Activated naive CD8-positive, alpha-beta T cell treated with anti-CD3 and anti-CD28 coated beads, Interleukin-2, amount 50 U/mL, for 16 hours (primary cell): ENCODE results near the gene DEPDC4.

Experiments used
- DNase-seq: peaks from one replicate; pipeline ENCODE4 v3.0.0-alpha.2; 2020; ENCODE audit warnings: low read depth, low spot score

The DEPDC4 gene

DNA sequence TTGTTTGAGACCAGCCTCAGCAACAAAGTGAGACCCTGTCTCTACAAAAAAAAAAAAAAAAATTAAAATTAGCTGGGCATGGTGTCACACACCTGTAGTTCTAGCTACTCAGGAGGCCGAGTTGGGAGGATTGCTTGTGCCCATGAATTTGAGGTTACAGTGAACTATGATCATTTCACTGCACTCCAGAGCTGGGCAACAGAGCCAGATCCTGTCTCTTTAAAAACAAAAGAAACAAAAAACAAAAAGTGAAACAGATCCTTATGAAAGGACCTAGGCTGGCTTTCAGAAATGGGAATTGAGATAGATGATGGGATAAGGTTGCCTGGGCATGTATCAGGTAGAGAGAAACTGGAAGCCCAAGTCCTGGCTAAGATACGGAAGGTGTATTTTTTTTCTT is 52.4 kb downstream of the DEPDC4 start:
- DNase-seq: no peak

DNA sequence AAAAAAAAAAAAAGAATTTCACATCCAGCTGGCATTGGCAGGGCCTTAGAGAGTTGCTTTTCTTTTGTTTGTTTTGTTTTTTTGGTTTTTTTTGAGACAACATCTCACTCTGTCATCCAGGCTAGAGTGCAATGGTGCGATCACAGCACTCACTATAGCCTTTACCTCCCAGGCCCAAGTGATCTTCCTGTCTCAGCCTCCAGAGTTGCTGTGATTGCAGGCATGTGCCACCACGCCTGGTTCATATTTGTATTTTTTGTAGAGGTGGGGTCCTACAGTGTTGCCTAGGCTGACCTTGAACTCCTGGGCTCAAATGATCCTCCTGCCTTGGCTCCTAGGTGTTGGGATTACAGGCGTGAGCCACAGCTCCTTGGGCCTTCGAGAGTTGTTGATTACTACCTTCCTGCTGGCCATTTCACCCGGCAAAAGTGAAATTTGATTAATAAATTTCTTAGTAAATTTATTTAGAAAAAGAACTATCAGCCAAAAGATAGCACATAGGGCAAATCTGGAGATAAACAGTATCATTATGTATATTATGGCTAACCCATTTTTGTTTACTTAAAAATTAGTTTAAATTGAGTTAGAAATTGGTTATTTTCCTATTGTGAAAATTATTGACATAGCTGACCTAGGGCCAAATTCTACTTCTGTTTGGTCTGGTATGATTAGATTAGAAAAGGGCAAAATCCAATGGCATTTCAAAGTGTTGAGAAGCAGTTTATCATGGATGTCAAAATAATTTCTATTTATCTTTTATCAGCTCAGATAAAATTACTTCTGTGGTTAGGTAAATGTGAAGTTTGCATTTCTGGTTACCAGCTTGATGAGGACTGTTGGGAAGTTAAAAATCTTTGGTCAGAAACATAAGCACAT is 53.6 kb downstream of the DEPDC4 start:
- no peak for DNase-seq

DNA sequence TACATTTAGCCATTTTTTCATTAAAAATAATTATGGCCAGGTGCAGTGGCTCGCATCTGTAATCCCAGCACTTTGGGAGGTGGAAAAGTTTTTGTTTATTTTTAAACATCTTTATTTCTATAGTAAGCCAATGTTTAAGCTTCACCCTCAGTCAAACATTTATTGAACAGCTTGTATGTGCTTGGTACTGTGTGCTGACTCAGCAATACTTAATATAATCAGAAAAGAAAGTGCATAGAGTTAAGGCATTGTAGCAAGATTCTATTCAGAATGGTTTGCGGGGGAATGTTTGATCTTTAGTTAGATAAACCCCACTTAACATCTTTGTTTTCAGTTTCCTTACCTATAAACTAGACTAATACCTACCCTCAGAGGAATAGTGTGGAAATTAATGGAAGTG is 55.2 kb downstream of the DEPDC4 start:
- no peak for DNase-seq

DNA sequence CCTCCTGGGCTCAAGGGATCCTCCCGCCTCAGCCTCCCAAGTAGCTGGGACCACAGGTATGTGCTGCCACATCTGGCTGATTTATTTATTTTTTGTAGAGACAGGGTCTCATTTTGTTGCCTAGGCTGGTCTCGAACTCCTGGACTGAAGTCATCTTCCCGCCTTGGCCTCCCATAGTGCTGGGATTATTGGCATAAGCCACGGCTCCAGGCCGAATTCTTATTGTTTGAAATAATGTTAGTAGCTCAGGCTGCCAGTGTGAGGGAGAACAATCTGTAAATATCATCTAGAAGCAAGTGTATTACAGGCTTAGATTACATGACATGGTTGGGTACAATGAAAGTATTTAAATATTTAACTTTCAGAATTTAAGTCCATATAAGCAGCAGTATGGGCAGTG is 58.0 kb downstream of the DEPDC4 start:
- no peak for DNase-seq

DNA sequence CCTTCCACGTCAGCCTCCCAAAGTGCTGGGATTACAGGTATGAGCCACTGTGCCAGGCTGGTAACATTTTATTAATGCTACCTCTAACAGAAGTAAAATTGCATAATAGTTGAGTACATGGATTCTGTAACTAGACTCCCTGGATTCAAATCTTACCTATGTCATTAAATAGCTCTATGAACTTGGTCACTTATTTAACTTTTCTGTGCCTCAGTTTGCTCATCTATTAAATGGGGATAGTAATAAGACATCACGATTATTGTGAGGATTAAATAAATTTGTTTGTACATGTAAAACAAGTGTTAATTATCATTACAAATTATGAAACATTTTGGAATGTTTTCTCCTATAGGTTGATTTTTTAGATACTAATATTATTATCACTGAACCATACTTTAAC is 59.6 kb downstream of the DEPDC4 start:
- no peak for DNase-seq

DNA sequence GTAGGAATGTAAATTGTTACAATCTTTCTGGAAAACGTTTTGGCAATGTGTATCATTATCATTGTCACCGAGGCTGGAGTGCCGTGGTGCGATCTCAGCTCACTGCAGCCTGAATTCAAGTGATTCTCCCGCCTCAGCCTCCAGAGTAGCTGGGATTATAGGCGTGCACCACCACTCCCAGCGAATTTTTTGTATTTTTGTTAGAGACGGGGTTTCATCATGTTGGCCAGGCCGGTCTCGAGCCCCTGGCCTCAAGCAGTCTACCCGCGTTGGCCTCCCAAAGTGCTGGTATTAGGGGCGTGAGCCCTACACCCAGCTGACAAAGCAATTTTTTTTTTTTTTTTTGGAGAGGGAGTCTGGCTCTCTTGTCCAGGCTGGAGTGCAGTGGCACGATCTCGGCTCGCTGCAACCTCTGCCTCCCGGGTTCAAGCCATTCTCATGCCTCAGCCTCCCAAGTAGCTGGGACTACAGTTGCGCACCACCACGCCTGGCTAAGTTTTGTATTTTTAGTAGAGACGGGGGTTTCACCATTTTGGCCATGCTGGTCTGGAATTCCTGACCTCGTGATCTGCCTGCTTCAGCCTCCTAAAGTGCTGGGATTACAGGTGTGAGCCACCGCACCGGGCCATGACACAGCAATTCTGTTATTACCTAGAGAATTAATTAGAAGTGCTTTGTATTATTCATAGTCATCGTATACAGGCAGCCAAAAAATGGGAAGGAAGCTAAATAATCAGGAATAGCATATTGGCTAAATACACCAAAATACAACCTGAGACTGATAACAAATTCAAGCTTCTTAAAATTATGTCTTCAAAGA is 65.1 kb downstream of the DEPDC4 start:
- DNase-seq: no peak

DNA sequence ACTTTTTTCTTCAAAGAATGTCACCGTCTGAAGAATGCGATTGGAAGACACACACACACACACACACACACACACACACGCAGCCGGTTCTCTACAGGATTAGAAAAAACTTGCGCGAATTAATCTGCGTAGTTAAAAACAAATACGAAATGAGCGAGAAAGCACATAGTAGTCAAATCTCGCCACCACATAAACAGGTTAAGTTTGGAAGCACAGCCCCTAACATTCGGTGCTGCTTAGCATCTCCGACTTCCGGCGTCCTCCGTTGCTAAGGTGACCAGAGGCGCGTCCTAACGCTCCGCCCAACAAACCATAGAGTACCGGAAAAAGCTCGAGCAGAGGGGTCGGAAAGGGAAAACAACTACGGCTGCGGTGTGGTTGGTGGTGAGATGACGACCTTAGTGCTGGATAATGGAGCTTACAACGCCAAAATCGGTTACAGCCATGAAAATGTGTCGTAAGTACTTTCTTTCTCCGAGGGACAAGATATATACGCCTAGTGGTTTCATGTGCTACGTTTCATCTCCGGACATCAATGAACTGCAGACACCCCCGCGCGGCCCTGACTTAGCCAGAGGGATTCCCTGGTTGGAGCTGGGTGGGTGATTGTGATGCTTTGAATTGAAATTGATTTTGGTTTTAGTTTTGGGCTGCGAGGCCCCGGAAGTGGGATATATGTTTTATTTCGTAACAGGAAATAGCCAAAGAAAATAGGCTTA is 66.3 kb downstream of the DEPDC4 start, which contains the start of gene ACTR6:
Gene ACTR6 (plus strand): TSS at position 353 of the 719 bp plus-strand sequence. CDS start 37 bp downstream, at position 390.
- peak; percentile 91 for DNase-seq

DNA sequence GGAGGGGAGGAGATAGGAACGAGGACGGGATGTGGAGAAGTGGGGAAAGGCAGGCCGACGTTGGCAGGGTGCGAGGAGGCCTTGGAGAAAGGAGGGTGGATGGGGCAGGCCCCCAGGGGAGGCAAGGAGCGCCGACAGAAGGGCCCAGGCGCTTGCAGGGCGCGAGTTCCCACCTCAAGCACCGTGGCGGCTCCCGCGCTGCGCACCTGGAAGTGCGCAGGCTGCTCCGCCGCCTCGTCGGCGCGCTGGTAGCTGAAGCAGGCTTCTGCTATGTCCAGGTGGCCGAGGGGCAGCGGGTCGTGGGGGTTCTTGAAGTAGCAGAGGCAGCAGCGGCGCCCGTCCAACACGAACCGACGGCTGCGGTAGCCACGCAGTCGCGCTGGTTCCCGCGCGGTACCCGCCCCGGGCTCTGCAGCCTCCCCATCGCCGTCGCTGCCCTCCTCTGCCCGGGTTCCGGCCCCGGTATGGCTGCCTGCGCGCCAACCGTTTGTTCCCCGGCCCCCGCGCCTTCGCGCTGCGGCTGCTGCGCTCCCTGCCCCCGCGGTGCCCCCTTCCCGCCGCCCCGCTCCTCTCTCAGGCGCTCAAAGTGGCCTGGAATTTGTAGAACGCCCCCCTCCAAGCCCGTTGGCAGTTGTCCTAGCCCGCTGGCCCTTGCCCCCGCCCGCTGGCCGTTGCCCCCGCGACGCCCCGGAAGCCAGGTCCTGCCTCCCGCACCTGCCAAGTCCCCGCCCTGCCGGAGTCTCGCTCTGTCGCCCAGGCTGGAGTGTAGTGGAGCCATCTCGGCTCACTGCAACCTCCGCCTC is 67.3 kb downstream of the DEPDC4 start:
- peak; percentile 47 for DNase-seq

DNA sequence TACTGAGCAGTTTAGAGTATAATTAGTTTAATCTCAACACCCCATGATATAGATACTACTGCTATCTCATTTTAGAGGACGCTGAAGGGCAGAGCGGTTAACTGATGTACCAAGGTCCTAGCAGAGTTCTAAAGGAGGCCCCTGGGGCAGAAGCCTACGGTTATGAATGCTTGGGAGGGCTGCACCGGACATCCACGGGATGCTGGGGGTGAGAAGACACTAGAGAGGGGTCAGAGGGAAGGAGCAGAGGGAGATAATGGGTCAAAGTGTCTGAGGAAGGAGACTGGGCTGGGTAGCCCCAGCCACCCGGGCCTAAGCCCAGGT is 67.9 kb downstream of the DEPDC4 start:
- DNase-seq: no peak

DNA sequence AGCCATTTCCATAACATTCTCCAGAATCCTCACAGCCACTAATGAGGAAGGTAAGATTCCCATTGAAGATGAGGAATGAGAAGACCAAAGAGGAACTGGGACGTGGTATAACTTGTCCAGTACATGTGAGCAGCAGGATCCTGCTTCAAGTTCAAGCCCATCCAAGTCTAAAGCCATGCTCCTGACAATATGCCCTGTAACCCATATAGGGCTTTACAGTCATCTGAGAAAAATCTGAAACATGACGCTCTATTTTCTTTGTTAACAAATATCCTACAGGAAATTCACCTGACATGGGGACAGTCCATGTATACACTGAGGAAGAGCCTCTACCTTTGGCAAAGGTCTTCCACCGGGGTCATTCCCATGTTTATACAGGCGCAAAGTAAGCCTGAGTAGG is 69.4 kb downstream of the DEPDC4 start:
- no peak for DNase-seq

DNA sequence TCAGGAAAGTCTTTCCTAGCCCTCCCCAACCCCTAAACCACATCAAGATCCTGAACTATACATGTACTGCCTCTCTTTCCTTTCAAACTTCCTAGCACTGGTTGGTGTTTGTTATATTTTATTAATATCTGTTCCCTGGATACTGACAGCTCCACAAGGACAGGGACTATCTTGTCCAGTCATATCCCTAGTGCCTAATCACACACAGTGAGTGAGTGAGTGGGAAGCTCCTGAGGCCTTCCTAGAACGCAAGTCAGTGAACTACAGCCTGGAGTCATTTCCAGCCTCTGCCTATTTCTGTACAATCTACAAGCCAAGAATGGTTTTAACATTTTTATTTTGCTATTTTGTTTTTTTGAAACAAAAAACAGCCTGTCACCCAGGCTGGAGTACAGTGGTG is 73.8 kb downstream of the DEPDC4 start:
- DNase-seq: no peak
